HEK293 (cell line): ENCODE results near the gene LPP.

Experiments
- BCL6B ChIP-seq: fragments of 450-650 bp; formaldehyde crosslinking; IDR thresholded peaks from 2 replicates; pipeline ENCODE4 v1.5.1; 2017; ENCODE audit warnings: missing biosample characterization, missing genetic modification characterization
- EGR2 ChIP-seq: fragments of 450-650 bp; formaldehyde crosslinking; IDR thresholded peaks from 2 replicates; pipeline ENCODE4 v1.5.1; 2016; ENCODE audit warnings: low read depth, missing biosample characterization, missing genetic modification characterization
- INSM2 ChIP-seq: fragments of 450-650 bp; formaldehyde crosslinking; IDR thresholded peaks from 2 replicates; pipeline ENCODE4 v1.5.1; 2016; ENCODE audit warnings: missing biosample characterization, missing genetic modification characterization
- MEIS1 ChIP-seq: sonication (generic); formaldehyde crosslinking; IDR thresholded peaks from 2 replicates; pipeline ENCODE4 v1.8.1; 2022; ENCODE audit warnings: missing genetic modification reagents, mild to moderate bottlenecking, borderline replicate concordance
- SP7 ChIP-seq: fragments of 450-650 bp; formaldehyde crosslinking; IDR thresholded peaks from 2 replicates; pipeline ENCODE4 v1.5.1; 2016; ENCODE audit warnings: missing biosample characterization, missing genetic modification characterization
- ZBTB11 ChIP-seq: fragments of 450-650 bp; formaldehyde crosslinking; conservative IDR thresholded peaks from 2 replicates; pipeline ENCODE4 v1.5.1; 2016; ENCODE audit warnings: low read depth, missing biosample characterization, missing genetic modification characterization
- ZBTB48 ChIP-seq: fragments of 450-650 bp; formaldehyde crosslinking; IDR thresholded peaks from 2 replicates; pipeline ENCODE4 v1.5.1; 2016; ENCODE audit warnings: missing biosample characterization, missing genetic modification characterization
- ZBTB7A ChIP-seq: fragments of 450-650 bp; formaldehyde crosslinking; IDR thresholded peaks from 2 replicates; pipeline ENCODE4 v1.5.1; 2016; ENCODE audit warnings: low read depth, missing biosample characterization, missing genetic modification characterization
- ZEB2 ChIP-seq: fragments of 450-650 bp; formaldehyde crosslinking; IDR thresholded peaks from 2 replicates; pipeline ENCODE4 v1.5.1; 2016; ENCODE audit warnings: missing biosample characterization, missing genetic modification characterization
- ZNF155 ChIP-seq: fragments of 450-650 bp; formaldehyde crosslinking; IDR thresholded peaks from 2 replicates; pipeline ENCODE4 v1.5.1; 2016; ENCODE audit warnings: missing biosample characterization, missing genetic modification characterization
- ZNF2 ChIP-seq: fragments of 450-650 bp; formaldehyde crosslinking; IDR thresholded peaks from 2 replicates; pipeline ENCODE4 v1.5.1; 2016; ENCODE audit warnings: missing biosample characterization, missing genetic modification characterization
- ZNF202 ChIP-seq: fragments of 450-650 bp; formaldehyde crosslinking; IDR thresholded peaks from 2 replicates; pipeline ENCODE4 v1.5.1; 2016; ENCODE audit warnings: missing biosample characterization, missing genetic modification characterization, borderline replicate concordance
- ZNF24 ChIP-seq: fragments of 450-650 bp; formaldehyde crosslinking; IDR thresholded peaks from 2 replicates; pipeline ENCODE4 v1.5.1; 2016; ENCODE audit warnings: missing biosample characterization, missing genetic modification characterization
- ZNF280C ChIP-seq: fragments of 450-650 bp; formaldehyde crosslinking; IDR thresholded peaks from 2 replicates; pipeline ENCODE4 v1.5.1; 2016; ENCODE audit warnings: missing biosample characterization, missing genetic modification characterization
- ZNF335 ChIP-seq: fragments of 450-650 bp; formaldehyde crosslinking; conservative IDR thresholded peaks from 2 replicates; pipeline ENCODE4 v1.5.1; 2016; ENCODE audit warnings: missing biosample characterization, missing genetic modification characterization
- ZNF398 ChIP-seq: fragments of 450-650 bp; formaldehyde crosslinking; IDR thresholded peaks from 2 replicates; pipeline ENCODE4 v1.5.1; 2017; ENCODE audit warnings: missing biosample characterization, missing genetic modification characterization
- ZNF792 ChIP-seq: fragments of 450-650 bp; formaldehyde crosslinking; IDR thresholded peaks from 2 replicates; pipeline ENCODE4 v1.5.1; 2016; ENCODE audit warnings: missing biosample characterization, missing genetic modification characterization
- ZNF837 ChIP-seq: fragments of 450-650 bp; formaldehyde crosslinking; IDR thresholded peaks from 2 replicates; pipeline ENCODE4 v1.5.1; 2016; ENCODE audit warnings: missing biosample characterization, missing genetic modification characterization
- TF ChIP-seq, protein P1 (sequence below): fragments of 450-650 bp; formaldehyde crosslinking; IDR thresholded peaks from 2 replicates; pipeline ENCODE4 v1.5.1; 2016; ENCODE audit warnings: missing biosample characterization, missing genetic modification characterization
- TF ChIP-seq, protein P2 (sequence below): fragments of 450-650 bp; IDR thresholded peaks from 2 replicates; pipeline ENCODE4 v1.5.1; 2018; ENCODE audit warnings: missing biosample characterization, missing genetic modification characterization
- TF ChIP-seq, protein P3 (sequence below): fragments of 450-650 bp; formaldehyde crosslinking; optimal IDR thresholded peaks from 2 replicates; pipeline ENCODE3; 2016; ENCODE audit warnings: missing biosample characterization, mild to moderate bottlenecking, missing genetic modification characterization

Gene LPP

DNA sequence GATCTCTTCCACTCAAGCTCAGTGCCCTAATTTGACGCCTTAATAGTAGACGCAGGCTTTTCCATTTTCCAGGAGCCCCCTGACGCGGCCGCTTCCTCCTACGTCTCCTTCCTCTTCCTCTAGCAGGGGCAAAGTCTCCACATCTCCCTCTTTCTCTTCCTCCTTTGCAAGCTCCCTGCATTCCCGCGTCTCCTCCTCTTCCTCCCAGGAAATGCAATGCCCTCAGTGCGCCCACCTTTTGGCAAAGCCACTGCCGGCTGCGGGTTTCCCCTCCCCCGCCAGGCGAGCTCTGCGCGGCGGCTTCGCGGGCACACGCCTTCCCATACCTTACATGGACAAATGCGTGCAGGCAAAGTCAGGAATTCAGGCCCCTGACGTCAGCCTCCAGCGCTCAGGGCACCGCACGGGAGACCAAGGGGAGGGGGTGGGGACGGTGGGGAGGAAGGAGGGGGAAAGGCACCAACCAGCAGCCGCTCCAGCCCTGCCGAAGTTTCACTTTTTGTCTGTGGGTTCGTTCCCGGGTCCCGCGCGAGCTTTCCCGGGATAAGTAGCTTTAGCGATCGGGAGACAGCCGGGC is 432 bp upstream of the LPP start (continued):
- TF ChIP-seq INSM2 (0 out of 2 replicates have a peak, but pooled peaks have one; percentile 64), ZBTB11 (tag by site-specific recombination) (no peak; the same call in 1 of the 2 replicates), EGR2 (tag by site-specific recombination) (peak; percentile 71), ZNF155 (tag by site-specific recombination) (no peak), MEIS1 (CRISPR knock-in tag) (no peak), ZEB2 (tag by site-specific recombination) (peak; percentile 64), ZNF837 (tag by site-specific recombination) (no peak), ZNF280C (tag by site-specific recombination) (no peak), ZBTB48 (tag by site-specific recombination) (0 out of 2 replicates have a peak, but pooled peaks have one; percentile 4), ZNF335 (tag by site-specific recombination) (peak; percentile 67), ZNF2 (tag by site-specific recombination) (peak; percentile 68; the same call in 1 of the 2 replicates), ZBTB7A (tag by site-specific recombination) (peak; percentile 72; the same call in 1 of the 2 replicates), ZNF792 (tag by site-specific recombination) (no peak), SP7 (tag by site-specific recombination) (peak; percentile 51), BCL6B (tag by site-specific recombination) (no peak), ZNF398 (tag by site-specific recombination) (peak; percentile 45; the same call in 1 of the 2 replicates), ZNF24 (tag by site-specific recombination) (0 out of 2 replicates have a peak, but pooled peaks have one; percentile 13), ZNF202 (tag by site-specific recombination) (no peak)
- TF ChIP-seq, protein P1, sequence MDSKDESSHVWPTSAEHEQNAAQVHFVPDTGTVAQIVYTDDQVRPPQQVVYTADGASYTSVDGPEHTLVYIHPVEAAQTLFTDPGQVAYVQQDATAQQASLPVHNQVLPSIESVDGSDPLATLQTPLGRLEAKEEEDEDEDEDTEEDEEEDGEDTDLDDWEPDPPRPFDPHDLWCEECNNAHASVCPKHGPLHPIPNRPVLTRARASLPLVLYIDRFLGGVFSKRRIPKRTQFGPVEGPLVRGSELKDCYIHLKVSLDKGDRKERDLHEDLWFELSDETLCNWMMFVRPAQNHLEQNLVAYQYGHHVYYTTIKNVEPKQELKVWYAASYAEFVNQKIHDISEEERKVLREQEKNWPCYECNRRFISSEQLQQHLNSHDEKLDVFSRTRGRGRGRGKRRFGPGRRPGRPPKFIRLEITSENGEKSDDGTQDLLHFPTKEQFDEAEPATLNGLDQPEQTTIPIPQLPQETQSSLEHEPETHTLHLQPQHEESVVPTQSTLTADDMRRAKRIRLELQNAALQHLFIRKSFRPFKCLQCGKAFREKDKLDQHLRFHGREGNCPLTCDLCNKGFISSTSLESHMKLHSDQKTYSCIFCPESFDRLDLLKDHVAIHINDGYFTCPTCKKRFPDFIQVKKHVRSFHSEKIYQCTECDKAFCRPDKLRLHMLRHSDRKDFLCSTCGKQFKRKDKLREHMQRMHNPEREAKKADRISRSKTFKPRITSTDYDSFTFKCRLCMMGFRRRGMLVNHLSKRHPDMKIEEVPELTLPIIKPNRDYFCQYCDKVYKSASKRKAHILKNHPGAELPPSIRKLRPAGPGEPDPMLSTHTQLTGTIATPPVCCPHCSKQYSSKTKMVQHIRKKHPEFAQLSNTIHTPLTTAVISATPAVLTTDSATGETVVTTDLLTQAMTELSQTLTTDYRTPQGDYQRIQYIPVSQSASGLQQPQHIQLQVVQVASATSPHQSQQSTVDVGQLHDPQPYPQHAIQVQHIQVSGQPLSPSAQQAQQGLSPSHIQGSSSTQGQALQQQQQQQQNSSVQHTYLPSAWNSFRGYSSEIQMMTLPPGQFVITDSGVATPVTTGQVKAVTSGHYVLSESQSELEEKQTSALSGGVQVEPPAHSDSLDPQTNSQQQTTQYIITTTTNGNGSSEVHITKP: peak; percentile 76
- TF ChIP-seq, protein P2, sequence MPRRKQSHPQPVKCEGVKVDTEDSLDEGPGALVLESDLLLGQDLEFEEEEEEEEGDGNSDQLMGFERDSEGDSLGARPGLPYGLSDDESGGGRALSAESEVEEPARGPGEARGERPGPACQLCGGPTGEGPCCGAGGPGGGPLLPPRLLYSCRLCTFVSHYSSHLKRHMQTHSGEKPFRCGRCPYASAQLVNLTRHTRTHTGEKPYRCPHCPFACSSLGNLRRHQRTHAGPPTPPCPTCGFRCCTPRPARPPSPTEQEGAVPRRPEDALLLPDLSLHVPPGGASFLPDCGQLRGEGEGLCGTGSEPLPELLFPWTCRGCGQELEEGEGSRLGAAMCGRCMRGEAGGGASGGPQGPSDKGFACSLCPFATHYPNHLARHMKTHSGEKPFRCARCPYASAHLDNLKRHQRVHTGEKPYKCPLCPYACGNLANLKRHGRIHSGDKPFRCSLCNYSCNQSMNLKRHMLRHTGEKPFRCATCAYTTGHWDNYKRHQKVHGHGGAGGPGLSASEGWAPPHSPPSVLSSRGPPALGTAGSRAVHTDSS (tag by site-specific recombination): peak; percentile 84
- TF ChIP-seq, protein P3, sequence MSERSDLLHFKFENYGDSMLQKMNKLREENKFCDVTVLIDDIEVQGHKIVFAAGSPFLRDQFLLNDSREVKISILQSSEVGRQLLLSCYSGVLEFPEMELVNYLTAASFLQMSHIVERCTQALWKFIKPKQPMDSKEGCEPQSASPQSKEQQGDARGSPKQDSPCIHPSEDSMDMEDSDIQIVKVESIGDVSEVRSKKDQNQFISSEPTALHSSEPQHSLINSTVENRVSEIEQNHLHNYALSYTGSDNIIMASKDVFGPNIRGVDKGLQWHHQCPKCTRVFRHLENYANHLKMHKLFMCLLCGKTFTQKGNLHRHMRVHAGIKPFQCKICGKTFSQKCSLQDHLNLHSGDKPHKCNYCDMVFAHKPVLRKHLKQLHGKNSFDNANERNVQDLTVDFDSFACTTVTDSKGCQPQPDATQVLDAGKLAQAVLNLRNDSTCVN: peak; percentile 83
